GM13977 (cell line): Measurements from ENCODE around the gene COL13A1.

Experiments
- DNase-seq: peaks from one replicate; pipeline ENCODE4 v3.0.0; 2012; ENCODE audit warnings: low spot score
- CTCF ChIP-seq: IDR thresholded peaks from 2 replicates; pipeline ENCODE4 v1.5.1; 2012; ENCODE audit warnings: mild to moderate bottlenecking, control low read depth; ENCODE audit not compliant: insufficient read depth; ENCODE audit errors: extremely low read depth, missing control alignments
- in situ Hi-C: fragments of 300-500 bp; cut with MboI; formaldehyde crosslinking; loops from one replicate; pipeline ENCODE4 v1.12.0; 2022; ENCODE audit warnings: low sequenced_read_pairs, low pct_unique_long_range_greater_than_20kb, mixed read lengths, inconsistent platforms; ENCODE audit not compliant: unreplicated experiment

The COL13A1 gene

GRCh38 chr10:69803809-69804208 is 2.1 kb downstream of the COL13A1 start:
- no peak for DNase-seq
- in situ Hi-C loops, result no loop called here
- TF ChIP-seq CTCF, result no peak

GRCh38 chr10:69804775-69805174 is 3.1 kb downstream of the COL13A1 start:
- in situ Hi-C loops, result no loop called here
- no peak for TF ChIP-seq CTCF
- no peak for DNase-seq

GRCh38 chr10:69807122-69807521 is 5.4 kb downstream of the COL13A1 start:
- in situ Hi-C loops, result no loop called here
- no peak for TF ChIP-seq CTCF
- no peak for DNase-seq

- TF ChIP-seq CTCF, result no peak
- DNase-seq, result no peak
- in situ Hi-C loops, result no loop called here
Observed at GRCh38 chr10:69807696-69808095, 6.0 kb downstream of the COL13A1 start.

GRCh38 chr10:69809318-69809717 is 7.6 kb downstream of the COL13A1 start:
- DNase-seq, result no peak
- TF ChIP-seq CTCF, result no peak
- in situ Hi-C loops, result no loop called here

GRCh38 chr10:69810097-69810496 is 8.4 kb downstream of the COL13A1 start:
- TF ChIP-seq CTCF, result no peak
- in situ Hi-C loops, result no loop called here
- DNase-seq, result no peak
